WTC11 (cell line): ENCODE results near the gene TELO2. TPM values are rescaled to one million over a fixed set of nuclear protein-coding genes. Genes with fewer than 3 reads are reported as not detected.

Experiments used
- ATAC-seq: fragments of 200-7000 bp; cut with Tn5 transposase; 2 replicates; pipeline ENCODE4 v1.10.0; 2021; ENCODE audit warnings: mild to moderate bottlenecking, moderate library complexity
- CTCF ChIA-PET: fragments of 300-600 bp; sonication (Branson Sonifier 250); formaldehyde crosslinking; loops from one replicate; lab custom pipeline; 2021; ENCODE audit warnings: antibody characterized with exemption; lab: Charles Lee
- POLR2A ChIA-PET: fragments of 350-600 bp; sonication (Branson Sonifier 250); formaldehyde crosslinking; loops from one replicate; lab custom pipeline; 2021; ENCODE audit warnings: antibody characterized with exemption; lab: Charles Lee
- DNase-seq: peaks from one replicate; pipeline ENCODE4 v3.0.0; 2021; ENCODE audit warnings: low spot score
- H3K27ac Mint-ChIP-seq: 2 replicates; pipeline ENCODE4 v1.8.0; 2021; ENCODE audit warnings: mixed read lengths
- H3K27me3 Mint-ChIP-seq: 2 replicates; pipeline ENCODE4 v1.8.0; 2021; ENCODE audit warnings: low read depth, mild to moderate bottlenecking, moderate library complexity, mixed read lengths
- H3K36me3 Mint-ChIP-seq: 2 replicates; pipeline ENCODE4 v1.8.0; 2021; ENCODE audit warnings: mixed read lengths
- H3K4me1 Mint-ChIP-seq: 2 replicates; pipeline ENCODE4 v1.8.0; 2022; ENCODE audit warnings: mixed read lengths
- H3K4me3 Mint-ChIP-seq: 2 replicates; pipeline ENCODE4 v1.8.0; 2021; ENCODE audit warnings: mild to moderate bottlenecking, moderate library complexity, mixed read lengths
- H3K9me3 Mint-ChIP-seq: 2 replicates; pipeline ENCODE4 v1.8.0; 2021; ENCODE audit warnings: mixed read lengths
- CREM ChIP-seq: sonication (generic); formaldehyde crosslinking; IDR thresholded peaks from 2 replicates; pipeline ENCODE4 v1.8.1; 2022; ENCODE audit warnings: mild to moderate bottlenecking, missing genetic modification reagents, moderate library complexity
- EMX1 ChIP-seq: fragments of 250-450 bp; sonication (Bioruptor Pico); IDR thresholded peaks from 2 replicates; pipeline ENCODE4 v1.8.0; 2021; ENCODE audit warnings: mild to moderate bottlenecking
- ESRRA ChIP-seq: sonication (generic); formaldehyde crosslinking; IDR thresholded peaks from 2 replicates; pipeline ENCODE4 v1.8.1; 2022; ENCODE audit warnings: mild to moderate bottlenecking, missing genetic modification reagents, borderline replicate concordance
- FOXJ3 ChIP-seq: sonication (generic); formaldehyde crosslinking; IDR thresholded peaks from 2 replicates; pipeline ENCODE4 v1.9.0; 2021; ENCODE audit warnings: missing genetic modification reagents, mild to moderate bottlenecking, borderline replicate concordance
- GTF2I ChIP-seq: fragments of 250-450 bp; sonication (Bioruptor Pico); conservative IDR thresholded peaks from 2 replicates; pipeline ENCODE4 v1.4.0; 2021; ENCODE audit warnings: mild to moderate bottlenecking
- HMGA2 ChIP-seq: fragments of 250-450 bp; sonication (Bioruptor Pico); IDR thresholded peaks from 2 replicates; pipeline ENCODE4 v1.4.0; 2021; ENCODE audit warnings: mild to moderate bottlenecking, moderate library complexity
- IRF2 ChIP-seq: sonication (generic); formaldehyde crosslinking; IDR thresholded peaks from 2 replicates; pipeline ENCODE4 v1.8.0; 2022; ENCODE audit warnings: low read depth, missing genetic modification reagents, borderline replicate concordance
- MXD4 ChIP-seq: fragments of 250-450 bp; sonication (Bioruptor Pico); IDR thresholded peaks from 2 replicates; pipeline ENCODE4 v1.8.0; 2021; ENCODE audit warnings: mild to moderate bottlenecking, moderate library complexity, borderline replicate concordance
- NFYB ChIP-seq: sonication (generic); formaldehyde crosslinking; conservative IDR thresholded peaks from 2 replicates; pipeline ENCODE4 v1.8.0; 2022; ENCODE audit warnings: low read depth, missing genetic modification reagents
- PRRX2 ChIP-seq: fragments of 250-450 bp; sonication (Bioruptor Pico); IDR thresholded peaks from 2 replicates; pipeline ENCODE4 v1.8.0; 2021; ENCODE audit warnings: mild to moderate bottlenecking
- RELA ChIP-seq: sonication (generic); formaldehyde crosslinking; IDR thresholded peaks from 2 replicates; pipeline ENCODE4 v1.8.1; 2022; ENCODE audit warnings: missing genetic modification reagents, mild to moderate bottlenecking, borderline replicate concordance
- RORB ChIP-seq: fragments of 250-450 bp; sonication (Bioruptor Pico); IDR thresholded peaks from 2 replicates; pipeline ENCODE4 v1.9.0; 2021; ENCODE audit warnings: mild to moderate bottlenecking
- SMAD3 ChIP-seq: sonication (generic); formaldehyde crosslinking; IDR thresholded peaks from 2 replicates; pipeline ENCODE4 v1.8.0; 2022; ENCODE audit warnings: missing genetic modification reagents, mild to moderate bottlenecking, borderline replicate concordance
- SOX15 ChIP-seq: fragments of 250-450 bp; sonication (Bioruptor Pico); IDR thresholded peaks from 2 replicates; pipeline ENCODE4 v1.9.0; 2021; ENCODE audit warnings: mild to moderate bottlenecking
- TCF7 ChIP-seq: sonication (generic); formaldehyde crosslinking; IDR thresholded peaks from 2 replicates; pipeline ENCODE4 v1.8.0; 2022; ENCODE audit warnings: mild to moderate bottlenecking, low read depth, missing genetic modification reagents, moderate library complexity
- TEAD4 ChIP-seq: sonication (generic); formaldehyde crosslinking; IDR thresholded peaks from 2 replicates; pipeline ENCODE4 v1.8.0; 2022; ENCODE audit warnings: mild to moderate bottlenecking, missing genetic modification reagents
- TP53 ChIP-seq: sonication (generic); formaldehyde crosslinking; IDR thresholded peaks from 2 replicates; pipeline ENCODE4 v1.8.1; 2023; ENCODE audit warnings: mild to moderate bottlenecking, missing genetic modification reagents
- USF2 ChIP-seq: sonication (generic); formaldehyde crosslinking; IDR thresholded peaks from 2 replicates; pipeline ENCODE4 v1.8.1; 2023; ENCODE audit warnings: mild to moderate bottlenecking, missing genetic modification reagents, moderate library complexity
- ZNF138 ChIP-seq: sonication (generic); formaldehyde crosslinking; conservative IDR thresholded peaks from 2 replicates; pipeline ENCODE4 v1.8.1; 2022; ENCODE audit warnings: mild to moderate bottlenecking, moderate library complexity, missing genetic modification reagents
- ZNF396 ChIP-seq: fragments of 250-450 bp; sonication (Bioruptor Pico); IDR thresholded peaks from 2 replicates; pipeline ENCODE4 v1.8.0; 2021; ENCODE audit warnings: mild to moderate bottlenecking, moderate library complexity, borderline replicate concordance
- ZNF416 ChIP-seq: fragments of 250-450 bp; sonication (Bioruptor Pico); IDR thresholded peaks from 2 replicates; pipeline ENCODE4 v1.9.0; 2021; ENCODE audit warnings: mild to moderate bottlenecking, inconsistent platforms
- ZNF423 ChIP-seq: fragments of 250-450 bp; sonication (Bioruptor Pico); IDR thresholded peaks from 2 replicates; pipeline ENCODE4 v2.1.2; 2022; ENCODE audit warnings: mild to moderate bottlenecking, moderate library complexity
- total RNA-seq: library from RNA; stranded (reverse); gene quantifications from 3 replicates; pipeline ENCODE4 v1.2.3, GENCODE V29; 2021
- TF ChIP-seq, protein P1 (sequence below): sonication (generic); formaldehyde crosslinking; IDR thresholded peaks from 2 replicates; pipeline ENCODE4 v1.8.1; 2022; ENCODE audit warnings: mild to moderate bottlenecking, moderate library complexity, missing genetic modification reagents
- TF ChIP-seq, protein P2 (sequence below): sonication (generic); formaldehyde crosslinking; IDR thresholded peaks from 2 replicates; pipeline ENCODE4 v1.8.0; 2022; ENCODE audit warnings: mild to moderate bottlenecking, missing genetic modification reagents
- TF ChIP-seq, protein P3 (sequence below): sonication (generic); formaldehyde crosslinking; conservative IDR thresholded peaks from 2 replicates; pipeline ENCODE4 v1.8.1; 2022; ENCODE audit warnings: mild to moderate bottlenecking, missing genetic modification reagents
- TF ChIP-seq, protein P4 (sequence below): sonication (generic); formaldehyde crosslinking; IDR thresholded peaks from 2 replicates; pipeline ENCODE4 v1.8.0; 2023; ENCODE audit warnings: mild to moderate bottlenecking, missing genetic modification reagents
- TF ChIP-seq, protein P5 (sequence below): sonication (generic); formaldehyde crosslinking; IDR thresholded peaks from 2 replicates; pipeline ENCODE4 v1.8.0; 2022; ENCODE audit warnings: mild to moderate bottlenecking, missing genetic modification reagents

Gene TELO2
- total RNA-seq, 1 experiment from 2014 or later, result 86.7 TPM

DNA sequence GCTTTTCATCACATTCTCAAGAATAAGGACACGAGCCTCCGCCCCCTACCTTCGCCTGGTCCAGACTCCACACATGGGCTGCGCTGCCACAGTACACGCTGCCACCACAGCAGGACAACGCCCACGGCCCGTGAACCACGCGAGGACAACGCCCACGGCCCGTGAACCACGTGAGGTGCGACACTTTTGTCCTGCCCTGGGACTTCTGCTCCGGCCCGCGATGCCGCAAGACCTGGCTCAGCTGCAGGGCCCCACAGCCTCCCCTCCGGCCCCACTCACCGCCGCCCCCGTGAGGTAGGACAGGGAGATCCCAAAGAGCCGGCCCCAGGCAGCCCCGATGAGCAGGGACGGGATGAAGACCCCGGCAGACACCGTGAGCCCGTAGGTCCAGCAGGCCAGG is 42.9 kb upstream of the TELO2 start (continued):
- TF ChIP-seq, protein P1, sequence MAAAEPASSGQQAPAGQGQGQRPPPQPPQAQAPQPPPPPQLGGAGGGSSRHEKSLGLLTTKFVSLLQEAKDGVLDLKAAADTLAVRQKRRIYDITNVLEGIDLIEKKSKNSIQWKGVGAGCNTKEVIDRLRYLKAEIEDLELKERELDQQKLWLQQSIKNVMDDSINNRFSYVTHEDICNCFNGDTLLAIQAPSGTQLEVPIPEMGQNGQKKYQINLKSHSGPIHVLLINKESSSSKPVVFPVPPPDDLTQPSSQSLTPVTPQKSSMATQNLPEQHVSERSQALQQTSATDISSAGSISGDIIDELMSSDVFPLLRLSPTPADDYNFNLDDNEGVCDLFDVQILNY, result no peak

GRCh38 chr16:1450841-1451240 is 42.3 kb upstream of the TELO2 start:
- Mint-ChIP-seq H3K9me3 (no peaks in the 10 kb centered on the region), H3K27ac (no peak overlapping the region)
- TF ChIP-seq FOXJ3 (CRISPR knock-in tag) (no peak), ZNF416 (CRISPR knock-in tag) (no peak), RORB (CRISPR knock-in tag) (no peak), ZNF138 (no peak), TP53 (CRISPR knock-in tag) (no peak), HMGA2 (CRISPR knock-in tag) (no peak), NFYB (CRISPR knock-in tag) (no peak), GTF2I (CRISPR knock-in tag) (no peak), RELA (CRISPR knock-in tag) (no peak), TCF7 (CRISPR knock-in tag) (no peak), ZNF423 (no peak), SMAD3 (CRISPR knock-in tag) (no peak), PRRX2 (CRISPR knock-in tag) (no peak), MXD4 (CRISPR knock-in tag) (no peak), EMX1 (no peak)
- TF ChIP-seq, protein P2, sequence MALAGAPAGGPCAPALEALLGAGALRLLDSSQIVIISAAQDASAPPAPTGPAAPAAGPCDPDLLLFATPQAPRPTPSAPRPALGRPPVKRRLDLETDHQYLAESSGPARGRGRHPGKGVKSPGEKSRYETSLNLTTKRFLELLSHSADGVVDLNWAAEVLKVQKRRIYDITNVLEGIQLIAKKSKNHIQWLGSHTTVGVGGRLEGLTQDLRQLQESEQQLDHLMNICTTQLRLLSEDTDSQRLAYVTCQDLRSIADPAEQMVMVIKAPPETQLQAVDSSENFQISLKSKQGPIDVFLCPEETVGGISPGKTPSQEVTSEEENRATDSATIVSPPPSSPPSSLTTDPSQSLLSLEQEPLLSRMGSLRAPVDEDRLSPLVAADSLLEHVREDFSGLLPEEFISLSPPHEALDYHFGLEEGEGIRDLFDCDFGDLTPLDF (CRISPR knock-in tag), result no peak
- TF ChIP-seq, protein P1, result no peak
- TF ChIP-seq, protein P3, sequence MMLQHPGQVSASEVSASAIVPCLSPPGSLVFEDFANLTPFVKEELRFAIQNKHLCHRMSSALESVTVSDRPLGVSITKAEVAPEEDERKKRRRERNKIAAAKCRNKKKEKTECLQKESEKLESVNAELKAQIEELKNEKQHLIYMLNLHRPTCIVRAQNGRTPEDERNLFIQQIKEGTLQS (CRISPR knock-in tag), result no peak
- TF ChIP-seq, protein P4, sequence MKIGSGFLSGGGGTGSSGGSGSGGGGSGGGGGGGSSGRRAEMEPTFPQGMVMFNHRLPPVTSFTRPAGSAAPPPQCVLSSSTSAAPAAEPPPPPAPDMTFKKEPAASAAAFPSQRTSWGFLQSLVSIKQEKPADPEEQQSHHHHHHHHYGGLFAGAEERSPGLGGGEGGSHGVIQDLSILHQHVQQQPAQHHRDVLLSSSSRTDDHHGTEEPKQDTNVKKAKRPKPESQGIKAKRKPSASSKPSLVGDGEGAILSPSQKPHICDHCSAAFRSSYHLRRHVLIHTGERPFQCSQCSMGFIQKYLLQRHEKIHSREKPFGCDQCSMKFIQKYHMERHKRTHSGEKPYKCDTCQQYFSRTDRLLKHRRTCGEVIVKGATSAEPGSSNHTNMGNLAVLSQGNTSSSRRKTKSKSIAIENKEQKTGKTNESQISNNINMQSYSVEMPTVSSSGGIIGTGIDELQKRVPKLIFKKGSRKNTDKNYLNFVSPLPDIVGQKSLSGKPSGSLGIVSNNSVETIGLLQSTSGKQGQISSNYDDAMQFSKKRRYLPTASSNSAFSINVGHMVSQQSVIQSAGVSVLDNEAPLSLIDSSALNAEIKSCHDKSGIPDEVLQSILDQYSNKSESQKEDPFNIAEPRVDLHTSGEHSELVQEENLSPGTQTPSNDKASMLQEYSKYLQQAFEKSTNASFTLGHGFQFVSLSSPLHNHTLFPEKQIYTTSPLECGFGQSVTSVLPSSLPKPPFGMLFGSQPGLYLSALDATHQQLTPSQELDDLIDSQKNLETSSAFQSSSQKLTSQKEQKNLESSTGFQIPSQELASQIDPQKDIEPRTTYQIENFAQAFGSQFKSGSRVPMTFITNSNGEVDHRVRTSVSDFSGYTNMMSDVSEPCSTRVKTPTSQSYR, result no peak
- TF ChIP-seq, all 79 proteins: peak for 0
- ATAC-seq (no peak), DNase-seq (no peak)
- peaks cover 6% of the 10 kb centered on the region; the same call in 1 of the 2 replicates for H3K36me3 Mint-ChIP-seq
- no peaks in the 10 kb centered on the region for H3K4me1 Mint-ChIP-seq
- ChIA-PET POLR2A (no interaction called here), CTCF (no interaction called here)
- no peaks in the 10 kb centered on the region for H3K27me3 Mint-ChIP-seq
- H3K4me3 Mint-ChIP-seq, result no peak overlapping the region

- H3K4me1 Mint-ChIP-seq, result no peaks in the 10 kb centered on the region
- DNase-seq, result no peak
- no peaks in the 10 kb centered on the region for H3K9me3 Mint-ChIP-seq
- no peak for ATAC-seq
- H3K4me3 Mint-ChIP-seq, result no peak overlapping the region
- H3K27me3 Mint-ChIP-seq, result no peaks in the 10 kb centered on the region
- peaks cover 6% of the 10 kb centered on the region; the same call in 1 of the 2 replicates for H3K36me3 Mint-ChIP-seq
- H3K27ac Mint-ChIP-seq, result no peak overlapping the region
- CTCF ChIA-PET, result no interaction called here
- TF ChIP-seq TEAD4 (CRISPR knock-in tag) (no peak), CREM (CRISPR knock-in tag) (no peak), ZNF138 (no peak), NFYB (CRISPR knock-in tag) (no peak), ZNF396 (CRISPR knock-in tag) (no peak), SOX15 (CRISPR knock-in tag) (no peak), ESRRA (no peak), USF2 (CRISPR knock-in tag) (no peak), TP53 (CRISPR knock-in tag) (no peak), IRF2 (no peak)
- TF ChIP-seq, protein P3 (CRISPR knock-in tag), result no peak
- TF ChIP-seq, protein P5, sequence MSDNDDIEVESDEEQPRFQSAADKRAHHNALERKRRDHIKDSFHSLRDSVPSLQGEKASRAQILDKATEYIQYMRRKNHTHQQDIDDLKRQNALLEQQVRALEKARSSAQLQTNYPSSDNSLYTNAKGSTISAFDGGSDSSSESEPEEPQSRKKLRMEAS (CRISPR knock-in tag), result no peak
- POLR2A ChIA-PET, result no interaction called here
Measured at GRCh38 chr16:1451702-1452392, 41.3 kb upstream of the TELO2 start.
